Measurements from ENCODE around the gene CAMKK2.

- TF ChIP-seq EZH2 (IDR thresholded peaks at IDR 0.05; ENCODE audit: insufficient read depth, poor library complexity, severe bottlenecking): no peak
- no peak for TF ChIP-seq EZH2phosphoT487 (IDR thresholded peaks at IDR 0.05; ENCODE audit: insufficient read depth, low read depth)
These were observed 97.6 kb downstream of the CAMKK2 start for GRCh38 chr12:121198949-121199348.
